ENCODE results near the gene HAGHL. TPM values are rescaled to one million over a fixed set of nuclear protein-coding genes. Genes with fewer than 3 reads are reported as not detected.
"Not testable (repeated sequence)": the region's sequence is repeated elsewhere in the genome, so short reads cannot be mapped to it uniquely, and the experiment has no call there.

Gene HAGHL
- polyA plus RNA-seq, 2 of the 4 experiments (the other 2 are of a cell fraction), result 4.4 to 22.0 TPM

GRCh38 chr16:740764-741505 is 14.0 kb downstream of the HAGHL start, which contains the start of gene CIAO3 (continued):
- TF ChIP-seq BHLHE40 (IDR thresholded peaks at IDR 0.05; ENCODE audit: low read depth, low read length), result no peak
- no peak for TF ChIP-seq TP53 (CRISPR knock-in tag; IDR thresholded peaks at IDR 0.05)
- TF ChIP-seq HEYL (CRISPR knock-in tag; IDR thresholded peaks at IDR 0.05), result no peak
- TF ChIP-seq MAX (IDR thresholded peaks at IDR 0.05), result peak; percentile 82
- peak; percentile 86 for TF ChIP-seq PHF8 (IDR thresholded peaks at IDR 0.05; ENCODE audit: borderline replicate concordance, low read depth)
- no peak for TF ChIP-seq EHF (CRISPR knock-in tag; IDR thresholded peaks at IDR 0.05)
- TF ChIP-seq MAZ (IDR thresholded peaks at IDR 0.05; ENCODE audit: borderline replicate concordance, low read depth, low read length), result no peak
- TF ChIP-seq NFE2L2 (conservative IDR thresholded peaks at IDR 0.05; ENCODE audit: low read length), result no peak
- TF ChIP-seq PBX3 (IDR thresholded peaks at IDR 0.05), result no peak
- TF ChIP-seq REST (IDR thresholded peaks at IDR 0.05), result 0 out of 2 replicates have a peak, but pooled peaks have one; percentile 22
- peak; percentile 85 for TF ChIP-seq GATA3 (IDR thresholded peaks at IDR 0.05; ENCODE audit: borderline replicate concordance)
- no peak for TF ChIP-seq SREBF2 (IDR thresholded peaks at IDR 0.05)
- no peak for TF ChIP-seq FOXS1 (CRISPR knock-in tag; IDR thresholded peaks at IDR 0.05)
- no peak for TF ChIP-seq FOSB (CRISPR knock-in tag; IDR thresholded peaks at IDR 0.05)
- TF ChIP-seq ZSCAN20 (CRISPR knock-in tag; IDR thresholded peaks at IDR 0.05), result no peak
- TF ChIP-seq MYC (IDR thresholded peaks at IDR 0.05; ENCODE audit: borderline replicate concordance, low read length), result no peak; the same call in 1 of the 2 replicates
- no peak for TF ChIP-seq KDM1A (IDR thresholded peaks at IDR 0.05; ENCODE audit: low read depth)

- no peak for ATAC-seq
- ChIA-PET CTCF (interaction anchor here (0.8 to 28.0 kb wide), 8 partner anchors 12 to 314 kb away, joined by 3 to 656 read pairs (median 12); partner anchors contain the start of genes ANTKMT, CCDC78, FBXL16 and HAGHL), POLR2A (interaction anchor here (1.1 kb wide), 1 partner anchor 10 kb away, joined by 4 read pairs; no protein-coding TSS in a partner anchor)
Observed at GRCh38 chr16:741986-742629, 15.2 kb downstream of the HAGHL start.

GRCh38 chr16:742894-743293 is 16.0 kb downstream of the HAGHL start:
- DNase-seq (ENCODE audit: low read depth in 1 of 2, low spot score in 1 of 2); H3K4me2 ChIP-seq; H3K27ac ChIP-seq; POLR2A ChIA-PET; ATAC-seq; H3K9me3 ChIP-seq; H3K4me3 ChIP-seq; FAIRE-seq; H3K4me1 ChIP-seq: not testable (repeated sequence)
- WGBS (ENCODE audit: missing lambda C conversion rate), result 71% methylated on average over 14 of the region's 14 CpGs
- CTCF ChIA-PET, result interaction anchor here (4.7 to 28.0 kb wide), 3 partner anchors 13 to 40 kb away, joined by 46 to 656 read pairs (median 205); partner anchors contain the start of genes ANTKMT, CCDC78, FBXL16 and HAGHL

More at GRCh38 chr16:741986-742629, 15.2 kb downstream of the HAGHL start:
- no peak overlapping the region for H3K27ac ChIP-seq
- no peak overlapping the region for H3K4me3 ChIP-seq
- TF ChIP-seq NR3C1 (IDR thresholded peaks at IDR 0.05), result no peak
- H3K9me3 ChIP-seq, result no peaks in the 10 kb centered on the region
- peaks cover 6% of the 10 kb centered on the region; the same call in 2 of the 3 replicates for H3K4me1 ChIP-seq
- H3K4me2 ChIP-seq, result no peak overlapping the region
- DNase-seq (ENCODE audit: low read depth in 1 of 2, low spot score in 1 of 2) (no peak), FAIRE-seq (no peak)
- WGBS (ENCODE audit: missing lambda C conversion rate), result 90% methylated on average over 14 of the region's 15 CpGs
